HL-60 (cell line): Measurements from ENCODE around the gene RBM15B.
A peak's percentile ranks its signal among the peaks of the same experiment; 100 is the strongest.

ENCODE experiments used
- DNase-seq, 2 experiments: peaks; one replicate each; pipeline ENCODE4 v3.0.0-alpha.2; 2010 to 2020; ENCODE audit warnings: low read depth in 1 of 2, low spot score in 1 of 2
- H3K27ac ChIP-seq: fragments of 250-450 bp; sonication (Bioruptor Pico); replicated peaks from 2 replicates; pipeline ENCODE4 v1.5.1; 2020; ENCODE audit warnings: mild to moderate bottlenecking, moderate library complexity
- H3K27me3 ChIP-seq: fragments of 250-450 bp; sonication (Bioruptor Pico); 2 replicates; pipeline ENCODE4 v1.5.1; 2021; ENCODE audit warnings: mild to moderate bottlenecking, moderate library complexity; ENCODE audit not compliant: insufficient read depth, poor library complexity, severe bottlenecking
- H3K4me3 ChIP-seq: replicated peaks from 2 replicates; pipeline ENCODE4 v1.5.1; 2011; ENCODE audit warnings: mild to moderate bottlenecking, control low read depth, low read length; ENCODE audit not compliant: insufficient read depth
- GABPA ChIP-seq: IDR thresholded peaks from 2 replicates; pipeline ENCODE4 v1.6.1; 2012; ENCODE audit warnings: low read depth
- POLR2AphosphoS5 ChIP-seq: IDR thresholded peaks from 2 replicates; pipeline ENCODE4 v1.6.1; 2012; ENCODE audit warnings: low read depth
- SPI1 ChIP-seq: IDR thresholded peaks from 2 replicates; pipeline ENCODE4 v1.6.1; 2012; ENCODE audit warnings: low read depth, mild to moderate bottlenecking, borderline replicate concordance
- TF ChIP-seq, protein P1 (sequence below): IDR thresholded peaks from 2 replicates; pipeline ENCODE4 v1.6.1; 2012; ENCODE audit warnings: low read depth; ENCODE audit not compliant: insufficient replicate concordance
- TF ChIP-seq, protein P2 (sequence below): IDR thresholded peaks from one replicate; pipeline ENCODE4 v1.5.1; 2011; ENCODE audit warnings: low read length, control low read depth, inconsistent platforms; ENCODE audit not compliant: insufficient read depth

The RBM15B gene

DNA sequence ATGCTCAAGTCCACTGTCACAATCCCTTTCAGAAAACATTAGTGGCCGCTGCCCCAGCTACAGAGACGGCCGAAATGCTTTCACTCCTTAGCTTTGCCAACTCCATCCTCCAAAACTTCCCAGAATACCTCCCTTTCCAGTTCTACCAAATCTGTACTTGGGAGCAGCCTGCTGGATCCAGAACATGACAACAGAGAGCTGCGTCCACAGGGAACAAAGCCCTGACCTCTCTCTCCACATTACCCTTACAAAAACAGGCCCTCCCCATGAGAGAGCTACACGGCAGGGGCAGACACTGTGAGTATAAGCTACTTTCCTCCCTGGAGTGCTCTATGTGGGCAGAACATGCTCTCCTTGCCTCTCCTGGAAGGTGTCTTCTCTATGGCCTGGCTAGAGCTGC is 6.3 kb downstream of the RBM15B start:
- TF ChIP-seq, protein P1, sequence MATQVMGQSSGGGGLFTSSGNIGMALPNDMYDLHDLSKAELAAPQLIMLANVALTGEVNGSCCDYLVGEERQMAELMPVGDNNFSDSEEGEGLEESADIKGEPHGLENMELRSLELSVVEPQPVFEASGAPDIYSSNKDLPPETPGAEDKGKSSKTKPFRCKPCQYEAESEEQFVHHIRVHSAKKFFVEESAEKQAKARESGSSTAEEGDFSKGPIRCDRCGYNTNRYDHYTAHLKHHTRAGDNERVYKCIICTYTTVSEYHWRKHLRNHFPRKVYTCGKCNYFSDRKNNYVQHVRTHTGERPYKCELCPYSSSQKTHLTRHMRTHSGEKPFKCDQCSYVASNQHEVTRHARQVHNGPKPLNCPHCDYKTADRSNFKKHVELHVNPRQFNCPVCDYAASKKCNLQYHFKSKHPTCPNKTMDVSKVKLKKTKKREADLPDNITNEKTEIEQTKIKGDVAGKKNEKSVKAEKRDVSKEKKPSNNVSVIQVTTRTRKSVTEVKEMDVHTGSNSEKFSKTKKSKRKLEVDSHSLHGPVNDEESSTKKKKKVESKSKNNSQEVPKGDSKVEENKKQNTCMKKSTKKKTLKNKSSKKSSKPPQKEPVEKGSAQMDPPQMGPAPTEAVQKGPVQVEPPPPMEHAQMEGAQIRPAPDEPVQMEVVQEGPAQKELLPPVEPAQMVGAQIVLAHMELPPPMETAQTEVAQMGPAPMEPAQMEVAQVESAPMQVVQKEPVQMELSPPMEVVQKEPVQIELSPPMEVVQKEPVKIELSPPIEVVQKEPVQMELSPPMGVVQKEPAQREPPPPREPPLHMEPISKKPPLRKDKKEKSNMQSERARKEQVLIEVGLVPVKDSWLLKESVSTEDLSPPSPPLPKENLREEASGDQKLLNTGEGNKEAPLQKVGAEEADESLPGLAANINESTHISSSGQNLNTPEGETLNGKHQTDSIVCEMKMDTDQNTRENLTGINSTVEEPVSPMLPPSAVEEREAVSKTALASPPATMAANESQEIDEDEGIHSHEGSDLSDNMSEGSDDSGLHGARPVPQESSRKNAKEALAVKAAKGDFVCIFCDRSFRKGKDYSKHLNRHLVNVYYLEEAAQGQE = no peak
- TF ChIP-seq POLR2AphosphoS5 = no peak; the same call in 1 of the 2 replicates
- H3K27me3 ChIP-seq = no peaks in the 10 kb centered on the region
- no peak overlapping the region for H3K4me3 ChIP-seq
- DNase-seq = no peak
- no peak overlapping the region for H3K27ac ChIP-seq

DNA sequence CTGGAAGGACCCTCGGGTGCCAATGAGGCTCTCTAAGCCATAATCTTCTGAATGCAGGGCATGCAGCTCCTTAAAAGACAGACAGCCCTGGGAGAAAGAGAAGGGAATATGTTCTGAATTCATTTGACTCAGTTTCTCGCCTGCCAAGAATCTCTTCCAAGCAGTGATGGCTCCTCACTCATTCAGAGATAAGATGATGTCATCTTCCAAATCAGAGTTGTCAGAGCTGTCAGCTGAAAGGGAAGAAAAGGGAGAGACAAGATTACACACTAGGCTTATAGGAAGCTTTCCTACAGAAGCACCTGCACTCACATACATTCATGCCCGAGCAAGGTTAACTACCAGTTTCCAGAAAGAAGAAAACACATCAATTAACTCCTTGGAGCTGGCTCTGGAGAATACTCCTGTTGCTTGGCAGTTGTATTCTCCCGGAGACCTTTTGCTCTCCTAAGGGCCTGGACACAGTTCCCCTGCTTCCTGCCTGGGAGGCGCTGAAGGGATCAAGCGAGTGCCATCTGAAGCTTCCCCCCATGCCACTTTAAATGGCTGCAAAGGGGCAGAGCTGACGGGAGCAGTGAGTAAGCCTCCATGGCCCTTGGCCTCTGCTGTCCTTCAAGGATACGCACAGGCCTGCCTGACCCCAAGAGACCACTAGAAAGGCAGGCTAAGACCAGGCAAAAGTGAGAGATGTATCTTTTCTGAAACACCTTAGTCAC is 7.7 kb downstream of the RBM15B start:
- TF ChIP-seq GABPA = no peak
- TF ChIP-seq POLR2AphosphoS5 = no peak
- TF ChIP-seq, protein P2, sequence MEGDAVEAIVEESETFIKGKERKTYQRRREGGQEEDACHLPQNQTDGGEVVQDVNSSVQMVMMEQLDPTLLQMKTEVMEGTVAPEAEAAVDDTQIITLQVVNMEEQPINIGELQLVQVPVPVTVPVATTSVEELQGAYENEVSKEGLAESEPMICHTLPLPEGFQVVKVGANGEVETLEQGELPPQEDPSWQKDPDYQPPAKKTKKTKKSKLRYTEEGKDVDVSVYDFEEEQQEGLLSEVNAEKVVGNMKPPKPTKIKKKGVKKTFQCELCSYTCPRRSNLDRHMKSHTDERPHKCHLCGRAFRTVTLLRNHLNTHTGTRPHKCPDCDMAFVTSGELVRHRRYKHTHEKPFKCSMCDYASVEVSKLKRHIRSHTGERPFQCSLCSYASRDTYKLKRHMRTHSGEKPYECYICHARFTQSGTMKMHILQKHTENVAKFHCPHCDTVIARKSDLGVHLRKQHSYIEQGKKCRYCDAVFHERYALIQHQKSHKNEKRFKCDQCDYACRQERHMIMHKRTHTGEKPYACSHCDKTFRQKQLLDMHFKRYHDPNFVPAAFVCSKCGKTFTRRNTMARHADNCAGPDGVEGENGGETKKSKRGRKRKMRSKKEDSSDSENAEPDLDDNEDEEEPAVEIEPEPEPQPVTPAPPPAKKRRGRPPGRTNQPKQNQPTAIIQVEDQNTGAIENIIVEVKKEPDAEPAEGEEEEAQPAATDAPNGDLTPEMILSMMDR = no peak
- TF ChIP-seq, protein P1 = no peak
- TF ChIP-seq SPI1 = no peak
- Histone ChIP-seq H3K27ac (no peak overlapping the region), H3K27me3 (no peaks in the 10 kb centered on the region), H3K4me3 (no peak overlapping the region)
- DNase-seq = no peak

DNA sequence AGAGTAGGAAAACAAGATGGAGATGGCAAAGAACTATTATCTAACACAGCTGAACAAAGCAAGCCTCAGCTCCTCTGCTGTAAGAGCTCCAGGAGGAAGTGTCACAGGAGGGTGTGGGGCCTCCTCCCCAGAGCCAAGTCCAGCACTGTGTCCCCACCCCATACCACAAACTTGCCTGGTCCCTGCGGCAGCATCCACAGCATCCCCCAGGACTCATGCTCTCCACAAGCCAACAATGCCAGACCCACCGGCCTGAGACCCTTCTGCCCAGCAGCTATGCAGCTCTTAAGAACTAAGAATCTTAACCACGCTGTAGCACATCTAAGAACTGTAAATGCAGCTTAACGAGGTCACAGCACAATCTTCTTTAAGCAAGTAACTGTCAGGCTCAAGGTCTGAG is 9.1 kb downstream of the RBM15B start:
- DNase-seq = peak in 1 of 2 experiments; percentile 47
- Histone ChIP-seq H3K27me3 (no peaks in the 10 kb centered on the region), H3K4me3 (no peak overlapping the region), H3K27ac (no peak overlapping the region)
- TF ChIP-seq, protein P2 = no peak
- TF ChIP-seq SPI1 = peak; percentile 51; the same call in 1 of the 2 replicates

DNA sequence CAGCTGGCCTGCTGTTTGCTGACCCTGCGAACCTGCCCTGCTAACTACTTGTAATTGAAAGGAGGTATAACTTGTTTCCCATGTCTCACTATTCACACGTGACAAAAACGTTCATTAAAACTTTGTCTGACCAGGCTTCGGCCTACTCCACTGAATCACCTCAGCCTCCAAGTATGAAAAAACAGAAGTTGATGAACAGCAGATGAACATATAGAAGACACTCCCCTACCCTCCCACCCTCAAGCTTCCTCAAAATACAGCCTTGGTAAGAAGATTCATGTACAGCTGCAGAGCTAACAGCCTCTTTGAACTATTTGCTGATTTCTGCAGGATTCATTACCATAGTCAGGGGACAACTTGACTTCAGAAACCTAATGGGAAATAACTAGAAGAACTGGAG is 10.7 kb downstream of the RBM15B start:
- peak in 1 of 2 experiments; percentile 84 for DNase-seq
- TF ChIP-seq POLR2AphosphoS5 = no peak
- TF ChIP-seq, protein P1 = no peak
- TF ChIP-seq SPI1 = no peak
- TF ChIP-seq, protein P2 = no peak
- TF ChIP-seq GABPA = no peak
- Histone ChIP-seq H3K4me3 (no peak overlapping the region), H3K27me3 (no peaks in the 10 kb centered on the region), H3K27ac (peak overlapping the region; percentile 64)
